ENCODE measurements around the gene EPB41L4A. TPM values are rescaled to one million over a fixed set of nuclear protein-coding genes. Genes with fewer than 3 reads are reported as not detected.
"Not testable (repeated sequence)": the region's sequence is repeated elsewhere in the genome, so short reads cannot be mapped to it uniquely, and the experiment has no call there.

The EPB41L4A gene
- total and polyA plus RNA-seq, 5 experiments from 2014 or later = 0.06 to 2.9 (median 0.19) TPM; not detected in 1

DNA sequence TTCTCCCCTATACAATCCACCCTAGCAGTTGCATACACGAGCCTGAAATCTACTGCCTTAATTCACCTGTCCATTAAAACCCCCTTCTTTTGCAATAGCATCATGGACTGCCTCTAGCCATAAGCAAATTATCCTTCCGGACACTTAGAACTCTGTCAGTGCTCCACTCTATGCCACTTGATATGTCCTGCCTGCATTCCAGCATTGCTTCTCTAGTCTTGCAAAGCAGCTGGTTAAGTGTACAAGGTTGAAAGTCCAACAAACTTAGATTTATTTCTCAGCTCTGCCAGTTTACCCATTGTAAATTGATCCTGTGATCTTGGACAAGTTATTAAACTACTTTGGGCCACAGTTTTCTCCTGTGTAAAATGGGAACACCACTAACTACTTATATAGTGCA, 197.9 kb downstream of the EPB41L4A start:
- no peak for DNase-seq
- no peak overlapping the region for H3K4me3 Mint-ChIP-seq
- H3K27me3 Mint-ChIP-seq = peaks cover under 1 to 7% (median 4%) of the 10 kb centered on the region in 5 donors

DNA sequence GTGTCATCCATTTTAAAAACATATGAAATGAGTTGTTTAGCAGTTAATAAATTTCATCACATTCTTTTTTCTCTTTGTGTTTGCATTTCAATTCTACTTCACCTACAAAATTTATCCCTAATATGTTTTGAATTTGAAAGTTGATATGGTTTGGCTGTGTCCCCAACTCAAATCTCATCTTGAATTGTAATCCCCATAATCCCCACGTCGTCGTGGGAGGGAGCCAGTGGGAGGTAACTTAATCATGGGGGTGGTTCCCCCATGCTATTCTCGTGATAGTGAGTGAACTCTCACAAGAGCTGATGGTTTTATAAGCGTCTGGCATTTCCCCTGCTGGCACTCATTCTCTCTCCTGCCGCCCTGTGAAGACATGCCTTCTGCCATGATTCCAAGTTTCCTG, 200.1 kb downstream of the EPB41L4A start:
- POLR2A ChIA-PET = no interaction called here
- DNase-seq = no peak
- Mint-ChIP-seq H3K9me3 (no peaks in the 10 kb centered on the region), H3K27ac (no peak overlapping the region), H3K36me3 (no peaks in the 10 kb centered on the region), H3K4me3 (no peak overlapping the region), H3K27me3 (peaks cover 2 to 9% (median 7%) of the 10 kb centered on the region in 5 donors), H3K4me1 (no peaks in the 10 kb centered on the region)
- no peak for ATAC-seq

More for the DNA sequence above, 197.9 kb downstream of the EPB41L4A start:
- H3K4me1 Mint-ChIP-seq = no peaks in the 10 kb centered on the region
- POLR2A ChIA-PET = no interaction called here
- ATAC-seq = no peak
- no peaks in the 10 kb centered on the region for H3K36me3 Mint-ChIP-seq
- no peaks in the 10 kb centered on the region for H3K9me3 Mint-ChIP-seq
- H3K27ac Mint-ChIP-seq = no peak overlapping the region

DNA sequence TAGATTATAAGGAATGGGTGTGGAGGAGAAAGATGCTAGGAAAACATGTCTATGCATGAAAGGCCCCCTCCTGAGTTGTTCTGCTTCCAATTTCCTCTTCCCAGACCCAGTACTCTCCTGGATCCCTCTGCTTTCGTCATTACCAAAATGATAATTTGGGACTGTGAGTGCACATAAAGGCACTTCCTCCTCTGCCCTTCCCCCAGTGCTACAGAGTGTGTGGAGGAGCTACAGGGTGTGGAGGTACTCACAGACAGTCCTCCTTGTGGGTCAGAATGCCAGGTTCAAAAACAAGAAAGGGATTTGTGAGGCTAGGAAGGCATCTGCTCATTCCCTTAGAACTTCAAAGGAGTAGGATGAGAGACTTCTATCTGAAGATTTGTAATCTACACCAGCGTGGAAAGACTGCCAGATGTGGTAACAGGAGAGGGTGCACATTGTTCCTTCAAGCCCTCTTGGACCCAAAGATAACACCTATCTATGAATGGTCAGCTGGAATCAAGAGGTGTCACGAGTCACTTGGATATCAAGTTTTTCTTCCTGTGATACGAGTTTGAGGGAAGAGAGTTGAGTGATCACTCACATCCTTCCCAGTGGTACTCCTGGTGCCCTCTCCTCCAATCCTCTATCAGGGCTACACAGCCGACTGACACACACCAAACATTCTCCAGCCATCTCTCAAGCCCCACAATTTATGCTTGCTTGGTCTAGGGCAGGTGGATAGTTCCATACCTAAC, 201.1 kb downstream of the EPB41L4A start:
- DNase-seq (no peak), ATAC-seq (no peak)
- Mint-ChIP-seq H3K27me3 (peaks cover 3 to 9% (median 7%) of the 10 kb centered on the region in 5 donors), H3K9me3 (no peaks in the 10 kb centered on the region), H3K36me3 (no peaks in the 10 kb centered on the region), H3K4me3 (no peak overlapping the region), H3K4me1 (no peaks in the 10 kb centered on the region), H3K27ac (peak overlapping the region in 1 of 10 donors; percentile 63)
- POLR2A ChIA-PET = no interaction called here

DNA sequence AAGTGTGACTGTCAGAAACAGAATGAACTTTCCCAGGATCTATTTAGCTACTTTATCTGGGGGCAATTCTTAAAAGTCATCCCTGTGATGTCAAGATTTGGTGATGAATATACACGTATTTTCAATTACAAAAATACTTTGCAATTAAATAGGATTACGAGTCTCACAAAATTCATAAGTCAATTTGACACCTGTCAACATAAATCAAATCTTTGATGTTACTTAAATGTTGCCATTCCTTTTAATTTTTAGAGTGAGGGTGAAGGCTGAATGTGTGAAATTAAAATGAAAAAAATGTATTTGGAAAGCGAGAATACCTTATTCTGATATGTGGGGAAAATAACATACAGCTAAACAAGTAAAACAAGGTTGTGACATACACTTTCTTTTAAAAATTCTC, 202.9 kb downstream of the EPB41L4A start:
- Mint-ChIP-seq H3K4me3 (no peak overlapping the region), H3K9me3 (no peaks in the 10 kb centered on the region), H3K36me3 (no peaks in the 10 kb centered on the region), H3K27me3 (peaks cover 3 to 10% (median 6%) of the 10 kb centered on the region in 5 donors), H3K27ac (no peak overlapping the region), H3K4me1 (no peaks in the 10 kb centered on the region)
- DNase-seq = no peak
- no peak for ATAC-seq
- POLR2A ChIA-PET = no interaction called here

DNA sequence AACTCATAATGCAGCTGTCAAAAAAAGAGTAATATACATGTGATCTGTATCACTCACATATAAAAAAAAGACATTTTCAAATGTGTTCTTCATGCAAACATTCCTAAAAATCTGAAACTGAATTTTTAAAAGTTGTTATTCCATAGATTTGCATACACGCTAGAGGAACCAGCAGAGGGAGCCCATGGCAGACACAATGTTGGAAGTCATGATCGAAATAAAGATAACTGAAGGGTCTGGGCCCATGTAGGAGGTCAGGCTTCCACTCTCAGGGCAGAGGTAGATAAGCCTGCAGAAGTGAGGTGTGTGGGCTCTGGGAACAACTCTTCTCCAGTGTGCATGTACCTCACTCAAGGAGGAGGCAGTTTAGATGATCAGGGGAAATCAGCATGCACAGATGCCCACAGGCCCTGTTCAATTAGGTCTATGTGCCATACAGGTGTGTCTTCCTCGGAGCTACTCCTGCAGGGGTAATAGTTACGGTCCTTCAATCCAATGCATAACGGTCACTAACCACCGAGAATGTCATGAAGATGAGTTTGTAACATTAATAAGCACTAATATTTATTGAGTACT, 208.6 kb downstream of the EPB41L4A start:
- Mint-ChIP-seq H3K36me3 (peaks cover 0 to 7% (median 0%) of the 10 kb centered on the region in 3 donors), H3K4me3 (no peak overlapping the region), H3K4me1 (no peaks in the 10 kb centered on the region), H3K27ac (no peak overlapping the region), H3K9me3 (peaks cover 0 to 6% (median 0%) of the 10 kb centered on the region in 9 donors), H3K27me3 (peaks cover 12 to 24% (median 19%) of the 10 kb centered on the region in 5 donors)
- DNase-seq (no peak), ATAC-seq (no peak)
- POLR2A ChIA-PET = no interaction called here

DNA sequence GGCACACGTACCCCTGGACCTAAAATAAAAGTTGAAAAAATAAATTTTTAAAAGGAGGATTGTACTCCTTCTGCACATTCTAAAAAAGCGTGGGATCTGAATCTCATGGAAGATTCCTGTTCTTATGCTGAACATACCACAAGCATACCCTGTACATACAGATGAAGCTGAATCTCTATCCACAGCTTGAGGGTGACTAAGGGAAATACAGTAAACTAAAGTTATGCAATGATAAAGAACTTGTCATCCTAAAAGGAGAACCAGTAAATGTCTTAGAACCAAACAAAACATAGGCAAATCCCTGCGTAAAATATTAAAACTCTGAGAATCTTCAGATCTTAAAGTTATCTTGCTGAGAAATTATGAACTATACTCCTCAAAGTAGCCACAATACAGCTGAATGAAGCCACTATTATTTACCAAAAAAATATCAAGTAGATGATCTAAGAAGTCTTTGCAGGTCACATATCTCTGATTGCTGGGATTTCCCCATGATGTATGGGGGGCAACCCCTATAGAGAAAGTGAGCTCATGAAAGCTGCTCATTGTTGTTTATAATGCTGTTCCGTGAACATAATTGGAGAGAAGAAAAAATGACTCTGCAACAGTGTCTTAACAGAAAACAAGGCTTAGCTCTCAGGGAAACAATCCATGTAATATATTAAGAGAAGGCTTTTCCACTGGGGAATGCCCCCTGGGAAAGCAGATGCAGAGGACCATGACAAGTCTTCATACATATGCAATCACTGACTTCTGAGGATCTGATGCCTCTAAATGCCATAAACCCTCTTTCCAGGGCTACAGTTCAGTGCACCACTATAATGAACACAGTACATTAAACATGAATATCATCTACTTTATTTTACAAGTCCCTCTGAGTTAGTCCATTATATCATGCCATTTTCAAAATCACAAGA, 210.1 kb downstream of the EPB41L4A start:
- peaks cover 0 to 6% (median 0%) of the 10 kb centered on the region in 9 donors for H3K9me3 Mint-ChIP-seq
- DNase-seq = no peak
- H3K4me3 Mint-ChIP-seq = no peak overlapping the region
- ATAC-seq = no peak
- H3K36me3 Mint-ChIP-seq = peaks cover 0 to 7% (median 0%) of the 10 kb centered on the region in 3 donors
- H3K4me1 Mint-ChIP-seq = no peaks in the 10 kb centered on the region
- POLR2A ChIA-PET = no interaction called here
- H3K27ac Mint-ChIP-seq = no peak overlapping the region
- H3K27me3 Mint-ChIP-seq = peaks cover 14 to 34% (median 22%) of the 10 kb centered on the region in 5 donors

DNA sequence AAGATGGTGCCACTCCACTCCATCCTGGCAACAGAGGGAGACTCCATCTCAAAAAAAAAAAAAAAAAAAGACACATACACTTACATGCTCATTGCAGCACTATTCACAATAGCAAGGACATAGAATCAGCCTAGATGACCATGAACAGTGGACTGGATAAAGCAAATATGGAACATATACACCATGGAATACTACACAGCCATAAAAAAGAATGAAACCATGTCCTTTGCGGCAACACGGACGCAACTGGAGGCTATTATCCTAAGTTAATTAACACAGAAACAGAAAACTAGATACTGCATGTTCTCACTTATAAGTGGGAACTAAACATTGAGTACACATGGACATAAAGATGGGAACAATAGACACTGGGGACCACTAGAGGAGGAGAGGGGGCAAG, 210.9 kb downstream of the EPB41L4A start:
- H3K27ac Mint-ChIP-seq, POLR2A ChIA-PET, DNase-seq, H3K4me3 Mint-ChIP-seq, H3K9me3 Mint-ChIP-seq, H3K36me3 Mint-ChIP-seq, ATAC-seq, H3K4me1 Mint-ChIP-seq: not testable (repeated sequence)
- H3K27me3 Mint-ChIP-seq = peaks cover 15 to 36% (median 22%) of the 10 kb centered on the region in 5 donors

DNA sequence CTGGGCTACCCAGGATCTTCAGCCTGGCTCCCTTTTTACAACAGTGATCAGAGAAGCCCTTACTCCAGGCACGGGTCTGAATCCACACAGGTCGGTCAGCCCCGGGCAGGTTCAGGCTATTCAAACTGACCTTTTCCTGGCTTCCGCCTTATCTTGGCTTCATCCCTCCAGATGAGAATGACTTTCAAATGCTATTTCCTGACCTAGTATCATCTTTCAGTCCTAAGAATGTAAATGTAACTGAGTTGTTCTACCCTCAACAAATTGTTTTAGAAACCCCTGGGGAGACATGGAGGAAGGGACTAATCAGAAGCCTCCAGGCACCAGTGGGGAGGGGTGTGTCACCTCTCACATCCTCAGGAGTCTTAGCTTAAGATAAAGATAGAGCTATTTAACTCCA, 213.2 kb downstream of the EPB41L4A start:
- Mint-ChIP-seq H3K4me3 (no peak overlapping the region), H3K9me3 (peaks cover 0 to 6% (median 0%) of the 10 kb centered on the region in 9 donors), H3K27me3 (peaks cover 26 to 47% (median 33%) of the 10 kb centered on the region in 5 donors), H3K4me1 (no peaks in the 10 kb centered on the region), H3K36me3 (peaks cover 0 to 7% (median 0%) of the 10 kb centered on the region in 3 donors), H3K27ac (no peak overlapping the region)
- DNase-seq = no peak
- ATAC-seq = no peak
- POLR2A ChIA-PET = no interaction called here

DNA sequence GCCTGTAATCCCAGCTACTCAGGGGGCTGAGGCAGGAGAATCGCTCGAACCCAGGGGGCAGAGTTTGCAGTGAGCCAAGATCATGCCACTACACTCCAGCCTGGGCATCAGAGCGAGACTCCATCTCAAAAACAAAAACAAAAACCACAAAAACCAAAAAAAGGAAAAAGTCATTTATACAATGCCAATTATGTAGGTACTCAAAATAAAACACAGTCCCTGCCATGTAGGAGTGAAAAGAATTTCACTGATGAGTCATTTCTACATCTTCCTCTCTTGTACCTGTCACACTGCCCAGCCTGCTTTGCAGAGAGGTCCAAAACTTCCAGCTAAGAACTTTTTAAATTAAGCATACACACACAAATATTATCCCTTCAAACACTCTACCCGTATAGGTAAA, 215.8 kb downstream of the EPB41L4A start:
- Mint-ChIP-seq H3K27me3 (peaks cover 36 to 62% (median 40%) of the 10 kb centered on the region in 5 donors), H3K4me3 (no peak overlapping the region), H3K4me1 (no peaks in the 10 kb centered on the region), H3K36me3 (peaks cover 0 to 7% (median 0%) of the 10 kb centered on the region in 3 donors), H3K9me3 (peaks cover 0 to 6% (median 0%) of the 10 kb centered on the region in 9 donors), H3K27ac (no peak overlapping the region)
- DNase-seq = no peak
- POLR2A ChIA-PET = no interaction called here
- ATAC-seq = no peak

DNA sequence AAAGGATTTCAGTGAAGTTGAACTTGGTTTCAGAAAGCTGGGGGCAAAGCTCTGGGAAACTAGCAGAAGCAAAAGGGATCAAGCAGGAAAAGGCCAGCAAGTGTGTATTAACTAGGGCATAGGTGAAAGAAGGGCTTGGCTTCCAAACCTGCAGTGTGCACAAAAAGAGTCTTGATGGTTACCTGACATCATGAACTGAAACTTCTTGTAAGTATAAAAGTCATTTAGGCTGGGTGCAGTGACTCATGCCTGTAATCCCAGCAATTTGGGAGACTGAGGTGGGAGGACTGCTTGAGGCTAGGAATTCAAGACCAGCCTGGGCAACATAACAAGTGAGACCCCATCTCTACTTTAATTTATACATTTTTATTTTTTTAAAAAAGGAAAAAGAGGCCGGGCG, 216.4 kb downstream of the EPB41L4A start:
- POLR2A ChIA-PET = no interaction called here
- Mint-ChIP-seq H3K36me3 (peaks cover 0 to 6% (median 0%) of the 10 kb centered on the region in 3 donors), H3K9me3 (peaks cover 0 to 6% (median 0%) of the 10 kb centered on the region in 9 donors), H3K4me3 (no peak overlapping the region), H3K27me3 (peaks cover 36 to 59% (median 40%) of the 10 kb centered on the region in 5 donors), H3K4me1 (no peaks in the 10 kb centered on the region), H3K27ac (no peak overlapping the region)
- ATAC-seq = no peak
- DNase-seq = no peak

DNA sequence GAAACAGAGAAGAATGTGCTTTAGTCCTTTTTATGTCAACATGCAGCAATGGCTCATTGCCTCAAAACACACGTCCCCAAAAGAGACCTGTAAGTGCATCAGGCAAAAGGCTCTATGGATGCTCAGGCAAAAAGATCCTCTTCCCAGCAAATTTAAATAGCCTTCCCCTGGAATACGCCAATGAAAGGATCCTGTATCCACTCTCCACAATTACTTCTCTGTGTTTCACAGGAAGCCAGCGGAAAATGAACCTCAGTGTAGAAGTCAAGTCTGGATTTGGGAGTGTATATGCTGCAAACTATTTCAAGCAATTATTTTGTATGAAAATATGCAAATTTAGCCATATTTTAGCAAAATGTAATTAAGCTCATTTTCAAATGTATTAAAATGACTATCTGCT, 217.9 kb downstream of the EPB41L4A start:
- no peaks in the 10 kb centered on the region for H3K4me1 Mint-ChIP-seq
- POLR2A ChIA-PET = no interaction called here
- no peak for DNase-seq
- no peak overlapping the region for H3K27ac Mint-ChIP-seq
- H3K36me3 Mint-ChIP-seq = no peaks in the 10 kb centered on the region
- peaks cover 24 to 46% (median 35%) of the 10 kb centered on the region in 5 donors for H3K27me3 Mint-ChIP-seq
- no peaks in the 10 kb centered on the region for H3K9me3 Mint-ChIP-seq
- no peak for ATAC-seq
- H3K4me3 Mint-ChIP-seq = no peak overlapping the region

DNA sequence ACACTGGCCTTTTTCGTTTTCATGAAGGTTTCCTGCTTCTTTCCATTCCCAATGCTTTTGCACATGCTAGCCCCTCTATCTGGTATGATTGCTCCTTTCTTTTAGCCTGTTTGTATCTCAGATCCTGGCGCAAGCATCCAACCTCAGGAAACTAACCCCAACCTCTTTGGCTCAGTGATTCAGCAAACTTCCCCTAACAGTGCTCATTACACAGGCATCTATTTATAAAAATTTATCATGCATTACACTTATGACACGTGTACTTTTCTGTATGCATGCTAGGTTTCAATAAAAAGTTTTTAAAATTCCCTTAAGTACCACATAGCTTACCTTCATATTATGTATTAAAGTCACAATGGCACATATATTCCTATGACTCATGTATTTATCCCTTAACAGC, 218.9 kb downstream of the EPB41L4A start:
- DNase-seq = no peak
- Mint-ChIP-seq H3K9me3 (no peaks in the 10 kb centered on the region), H3K27ac (no peak overlapping the region), H3K4me1 (no peaks in the 10 kb centered on the region), H3K27me3 (peaks cover 20 to 43% (median 35%) of the 10 kb centered on the region in 5 donors), H3K36me3 (no peaks in the 10 kb centered on the region), H3K4me3 (no peak overlapping the region)
- POLR2A ChIA-PET = no interaction called here
- no peak for ATAC-seq

DNA sequence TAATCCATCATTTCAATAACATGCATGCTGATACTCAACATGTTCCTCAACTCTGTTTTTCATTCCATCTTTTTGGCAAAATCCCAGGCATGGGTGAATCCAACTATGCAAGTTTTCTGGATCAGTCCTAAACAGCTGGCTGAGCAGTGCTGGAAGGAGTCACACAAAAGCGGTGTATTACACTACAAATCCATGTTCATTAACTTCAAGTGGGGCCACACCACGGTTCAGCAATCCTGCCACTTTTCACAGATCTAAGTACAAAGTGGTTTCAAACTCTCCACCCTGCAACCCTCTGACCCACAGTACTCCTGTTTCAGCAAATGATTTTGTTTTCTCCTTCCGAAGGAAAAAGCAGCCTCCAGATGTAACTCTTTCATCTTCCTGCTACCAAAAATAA, 222.5 kb downstream of the EPB41L4A start:
- no peak overlapping the region for H3K27ac Mint-ChIP-seq
- H3K4me1 Mint-ChIP-seq = no peaks in the 10 kb centered on the region
- H3K4me3 Mint-ChIP-seq = no peak overlapping the region
- peaks cover 11 to 25% (median 15%) of the 10 kb centered on the region in 5 donors for H3K27me3 Mint-ChIP-seq
- POLR2A ChIA-PET = no interaction called here
- no peak for ATAC-seq
- H3K9me3 Mint-ChIP-seq = no peaks in the 10 kb centered on the region
- no peak for DNase-seq
- no peaks in the 10 kb centered on the region for H3K36me3 Mint-ChIP-seq

Data from naive thymus-derived CD8-positive, alpha-beta T cell (primary cell).